ENCODE data around the gene CLASP1.

- TF ChIP-seq EZH2phosphoT487 (IDR thresholded peaks at IDR 0.05; ENCODE audit: low read depth, severe bottlenecking, unreplicated experiment) (no peak), CTCF (IDR thresholded peaks at IDR 0.05; ENCODE audit: poor library complexity) (peak; percentile 53), EZH2 (IDR thresholded peaks at IDR 0.05; ENCODE audit: borderline replicate concordance) (no peak)
Observed at GRCh38 chr2:121596221-121597080, 52.8 kb downstream of the CLASP1 start.

Data from hepatocyte (in vitro differentiated cells).